ENCODE results near the gene DERL3. TPM values are rescaled to one million over a fixed set of nuclear protein-coding genes. Genes with fewer than 3 reads are reported as not detected.

Gene DERL3
- total and polyA plus RNA-seq, 4 donors, result 6.1 to 15.1 (median 7.5) TPM

DNA sequence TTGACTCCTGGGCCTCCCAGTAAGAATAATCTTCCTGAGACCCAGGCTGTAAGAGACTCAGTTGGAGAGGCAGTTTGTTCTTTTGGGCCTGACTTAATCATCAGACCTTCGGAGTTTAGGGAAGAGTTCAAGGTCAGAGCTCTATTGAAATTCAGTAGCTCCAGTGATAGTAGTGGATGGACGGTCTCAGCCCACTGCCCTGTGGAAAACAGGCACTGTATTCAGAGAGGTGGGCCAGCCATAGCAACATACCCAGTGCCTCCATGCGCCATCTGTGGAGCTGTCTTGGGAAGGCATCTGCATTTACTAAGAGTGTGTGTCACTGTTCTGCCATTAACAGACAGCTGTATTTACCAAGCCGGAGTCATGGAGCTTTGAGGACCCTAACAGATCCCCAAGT, 49.2 kb downstream of the DERL3 start:
- WGBS, 2 donors, result 91 to 92% methylated on average over 4 of the region's 4 CpGs
- peak overlapping the region in 1 of 2 donors; percentile 59 for H3K27ac ChIP-seq (ENCODE audit: low read depth in 1 of 2, low read length in 1 of 2)
- TF ChIP-seq CTCF (IDR thresholded peaks at IDR 0.05; ENCODE audit: control extremely low read depth, extremely low read depth), result no peak
- no peak overlapping the region for H3K9ac ChIP-seq (ENCODE audit: insufficient read depth in 1 of 2, low read length in 2 of 2)
- DNase-seq (no peak), ATAC-seq (ENCODE audit: insufficient read depth, low FRiP score) (no peak)
- H3K4me1 ChIP-seq (ENCODE audit: control insufficient read depth in 5 of 5, insufficient read depth in 5 of 5, low read length in 5 of 5), result peaks cover 0 to 38% (median 9%) of the 10 kb centered on the region in 5 donors
- peaks cover 14 to 26% (median 25%) of the 10 kb centered on the region in 4 donors for H3K36me3 ChIP-seq (ENCODE audit: control insufficient read depth in 4 of 4, insufficient read depth in 4 of 4, low read length in 4 of 4)
- H3K9me3 ChIP-seq (ENCODE audit: control insufficient read depth in 4 of 4, insufficient read depth in 3 of 4, low read length in 3 of 4), result no peaks in the 10 kb centered on the region
- no peaks in the 10 kb centered on the region for H3K27me3 ChIP-seq (ENCODE audit: control insufficient read depth in 3 of 3, insufficient read depth in 3 of 3, low read length in 2 of 3)
- H3K4me3 ChIP-seq, result no peak overlapping the region

DNA sequence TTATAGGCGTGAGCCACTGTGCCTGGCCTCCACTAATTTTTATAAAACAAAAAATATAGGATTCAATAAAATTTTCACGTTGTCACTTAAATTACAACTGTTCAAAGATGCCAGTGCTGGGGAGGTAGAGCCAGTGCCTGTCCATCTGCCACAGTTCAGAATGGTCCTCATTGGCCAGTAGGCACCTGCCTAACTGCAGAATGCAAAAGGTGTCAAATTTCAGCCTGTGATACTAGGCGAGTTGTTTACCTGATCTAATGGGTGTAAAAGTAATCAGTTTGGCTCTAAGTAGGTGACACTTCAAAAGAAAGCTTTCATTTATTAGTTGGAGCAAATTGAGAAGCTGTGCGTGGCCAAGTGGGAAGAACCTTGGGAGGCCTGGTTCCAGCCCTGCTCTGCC, 49.7 kb downstream of the DERL3 start:
- H3K36me3 ChIP-seq (ENCODE audit: control insufficient read depth in 4 of 4, insufficient read depth in 4 of 4, low read length in 4 of 4), result peaks cover 10 to 26% (median 20%) of the 10 kb centered on the region in 4 donors
- no peak for DNase-seq
- H3K4me3 ChIP-seq, result no peak overlapping the region
- H3K27ac ChIP-seq (ENCODE audit: low read depth in 1 of 2, low read length in 1 of 2), result no peak overlapping the region
- H3K9ac ChIP-seq (ENCODE audit: insufficient read depth in 1 of 2, low read length in 2 of 2), result no peak overlapping the region
- H3K9me3 ChIP-seq (ENCODE audit: control insufficient read depth in 4 of 4, insufficient read depth in 3 of 4, low read length in 3 of 4), result no peaks in the 10 kb centered on the region
- ATAC-seq (ENCODE audit: insufficient read depth, low FRiP score), result no peak
- 83% methylated on average over 4 of the region's 4 CpGs for WGBS, 2 donors
- peaks cover 0 to 38% (median 9%) of the 10 kb centered on the region in 5 donors for H3K4me1 ChIP-seq (ENCODE audit: control insufficient read depth in 5 of 5, insufficient read depth in 5 of 5, low read length in 5 of 5)
- TF ChIP-seq CTCF (IDR thresholded peaks at IDR 0.05; ENCODE audit: control extremely low read depth, extremely low read depth), result no peak
- H3K27me3 ChIP-seq (ENCODE audit: control insufficient read depth in 3 of 3, insufficient read depth in 3 of 3, low read length in 2 of 3), result no peaks in the 10 kb centered on the region

DNA sequence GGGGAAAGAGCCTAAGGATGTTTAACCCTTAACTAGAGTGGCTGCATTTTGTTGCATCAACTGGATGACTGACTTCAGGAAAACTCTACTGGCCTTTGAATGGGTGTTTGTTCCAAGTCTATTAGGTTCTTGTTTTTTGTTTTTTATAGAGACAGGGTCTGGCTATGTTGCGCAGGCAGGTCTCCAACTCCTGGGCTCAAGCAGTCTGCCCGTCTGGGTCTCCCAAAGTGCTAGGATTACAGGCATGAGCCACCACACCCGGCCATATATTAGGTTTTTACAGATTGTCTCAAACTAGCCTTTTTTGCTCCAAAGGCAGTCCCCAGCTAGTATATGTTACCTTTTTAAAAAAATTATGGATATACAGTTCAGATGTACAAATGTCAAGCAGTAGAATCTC, 50.9 kb downstream of the DERL3 start:
- H3K36me3 ChIP-seq (ENCODE audit: control insufficient read depth in 4 of 4, insufficient read depth in 4 of 4, low read length in 4 of 4), result peaks cover 2 to 16% (median 14%) of the 10 kb centered on the region in 4 donors
- no peaks in the 10 kb centered on the region for H3K27me3 ChIP-seq (ENCODE audit: control insufficient read depth in 3 of 3, insufficient read depth in 3 of 3, low read length in 2 of 3)
- ATAC-seq (ENCODE audit: insufficient read depth, low FRiP score), result no peak
- peaks cover 0 to 38% (median 9%) of the 10 kb centered on the region in 5 donors for H3K4me1 ChIP-seq (ENCODE audit: control insufficient read depth in 5 of 5, insufficient read depth in 5 of 5, low read length in 5 of 5)
- peak overlapping the region; percentile 94 for H3K4me3 ChIP-seq
- H3K9me3 ChIP-seq (ENCODE audit: control insufficient read depth in 4 of 4, insufficient read depth in 3 of 4, low read length in 3 of 4), result no peaks in the 10 kb centered on the region
- WGBS, 2 donors, result 63 to 82% methylated on average over 3 of the region's 3 CpGs
- DNase-seq, result no peak
- H3K27ac ChIP-seq (ENCODE audit: low read depth in 1 of 2, low read length in 1 of 2), result peak overlapping the region in 1 of 2 donors; percentile 100
- no peak for TF ChIP-seq CTCF (IDR thresholded peaks at IDR 0.05; ENCODE audit: control extremely low read depth, extremely low read depth)
- H3K9ac ChIP-seq (ENCODE audit: insufficient read depth in 1 of 2, low read length in 2 of 2), result peak overlapping the region; percentile 80 to 90

- DNase-seq (no peak), ATAC-seq (ENCODE audit: insufficient read depth, low FRiP score) (no peak)
- Histone ChIP-seq H3K36me3 (ENCODE audit: control insufficient read depth in 4 of 4, insufficient read depth in 4 of 4, low read length in 4 of 4) (peaks cover 0 to 16% (median 12%) of the 10 kb centered on the region in 4 donors), H3K27me3 (ENCODE audit: control insufficient read depth in 3 of 3, insufficient read depth in 3 of 3, low read length in 2 of 3) (no peaks in the 10 kb centered on the region), H3K9ac (ENCODE audit: insufficient read depth in 1 of 2, low read length in 2 of 2) (peak overlapping the region; percentile 80 to 90), H3K27ac (ENCODE audit: low read depth in 1 of 2, low read length in 1 of 2) (peak overlapping the region; percentile 74 to 100), H3K4me1 (ENCODE audit: control insufficient read depth in 5 of 5, insufficient read depth in 5 of 5, low read length in 5 of 5) (peaks cover 0 to 38% (median 9%) of the 10 kb centered on the region in 5 donors), H3K4me3 (peak overlapping the region; percentile 94), H3K9me3 (ENCODE audit: control insufficient read depth in 4 of 4, insufficient read depth in 3 of 4, low read length in 3 of 4) (no peaks in the 10 kb centered on the region)
- WGBS, 2 donors, result 3 to 6% methylated on average over 5 of the region's 5 CpGs
- no peak for TF ChIP-seq CTCF (IDR thresholded peaks at IDR 0.05; ENCODE audit: control extremely low read depth, extremely low read depth)
These were observed 51.3 kb downstream of the DERL3 start for GRCh38 chr22:23787600-23787896.

Measured in lung (tissue), 12 donors.